ENCODE data around the gene XCL1. TPM values are rescaled to one million over a fixed set of nuclear protein-coding genes. Genes with fewer than 3 reads are reported as not detected.
"Not testable (repeated sequence)": the region's sequence is repeated elsewhere in the genome, so short reads cannot be mapped to it uniquely, and the experiment has no call there.

XCL1 gene
- total RNA-seq, 1 donor from 2014 or later: not detected

DNA sequence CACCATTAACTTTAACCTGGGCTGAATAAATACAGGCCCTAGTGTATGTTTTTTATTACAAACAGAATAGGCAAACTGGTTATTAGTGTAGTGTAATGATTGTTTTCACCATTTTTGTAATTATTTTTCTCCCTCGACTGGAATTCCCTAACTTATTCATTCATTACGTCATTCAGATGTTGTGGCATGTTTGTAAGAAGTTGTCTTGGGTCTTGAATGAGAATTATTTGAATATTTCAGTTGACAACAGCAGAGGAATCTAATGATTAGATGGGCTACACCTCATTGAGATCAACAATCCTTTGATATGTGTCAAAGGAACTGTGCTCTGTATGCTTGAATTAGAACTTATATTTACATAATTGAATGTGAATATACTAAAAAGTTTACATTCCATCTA is 12.8 kb downstream of the XCL1 start:
- no peaks in the 10 kb centered on the region for H3K9me3 ChIP-seq
- H3K27me3 ChIP-seq: no peaks in the 10 kb centered on the region
- peaks cover 0 to 7% of the 10 kb centered on the region in 2 donors for H3K4me1 ChIP-seq
- intact Hi-C loops (cut with DNase I): no loop called here
- DNase-seq (ENCODE audit: low spot score in 2 of 2): no peak
- no peaks in the 10 kb centered on the region for H3K36me3 ChIP-seq
- TF ChIP-seq, protein P1, sequence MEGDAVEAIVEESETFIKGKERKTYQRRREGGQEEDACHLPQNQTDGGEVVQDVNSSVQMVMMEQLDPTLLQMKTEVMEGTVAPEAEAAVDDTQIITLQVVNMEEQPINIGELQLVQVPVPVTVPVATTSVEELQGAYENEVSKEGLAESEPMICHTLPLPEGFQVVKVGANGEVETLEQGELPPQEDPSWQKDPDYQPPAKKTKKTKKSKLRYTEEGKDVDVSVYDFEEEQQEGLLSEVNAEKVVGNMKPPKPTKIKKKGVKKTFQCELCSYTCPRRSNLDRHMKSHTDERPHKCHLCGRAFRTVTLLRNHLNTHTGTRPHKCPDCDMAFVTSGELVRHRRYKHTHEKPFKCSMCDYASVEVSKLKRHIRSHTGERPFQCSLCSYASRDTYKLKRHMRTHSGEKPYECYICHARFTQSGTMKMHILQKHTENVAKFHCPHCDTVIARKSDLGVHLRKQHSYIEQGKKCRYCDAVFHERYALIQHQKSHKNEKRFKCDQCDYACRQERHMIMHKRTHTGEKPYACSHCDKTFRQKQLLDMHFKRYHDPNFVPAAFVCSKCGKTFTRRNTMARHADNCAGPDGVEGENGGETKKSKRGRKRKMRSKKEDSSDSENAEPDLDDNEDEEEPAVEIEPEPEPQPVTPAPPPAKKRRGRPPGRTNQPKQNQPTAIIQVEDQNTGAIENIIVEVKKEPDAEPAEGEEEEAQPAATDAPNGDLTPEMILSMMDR (IDR thresholded peaks at IDR 0.05): no peak
- no peak overlapping the region for H3K27ac ChIP-seq
- no peak overlapping the region for H3K4me3 ChIP-seq

DNA sequence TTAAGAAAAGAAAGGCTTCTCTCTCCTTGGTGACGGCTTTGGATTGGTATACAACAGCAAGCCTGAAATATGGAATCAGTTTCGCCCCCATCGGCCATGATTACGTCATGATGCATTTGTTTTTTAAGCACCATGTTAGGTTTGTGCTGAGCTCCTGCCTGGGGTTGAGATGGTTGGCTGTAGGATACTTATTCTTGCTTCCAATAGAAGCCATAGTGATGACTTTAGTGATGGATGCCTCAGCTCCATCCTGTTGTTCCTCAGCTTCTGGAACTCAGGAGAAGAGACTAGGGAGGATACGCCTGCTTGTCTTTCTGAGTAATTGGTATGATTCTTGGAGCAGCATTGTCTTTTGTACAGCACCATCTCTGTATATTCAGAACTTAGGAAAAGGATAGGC is 14.7 kb downstream of the XCL1 start:
- H3K36me3 ChIP-seq: no peaks in the 10 kb centered on the region
- no peak overlapping the region for H3K27ac ChIP-seq
- TF ChIP-seq, protein P1 (IDR thresholded peaks at IDR 0.05): no peak
- no peak for DNase-seq (ENCODE audit: low spot score in 2 of 2)
- H3K9me3 ChIP-seq: no peaks in the 10 kb centered on the region
- intact Hi-C loops (cut with DNase I): no loop called here
- H3K27me3 ChIP-seq: no peaks in the 10 kb centered on the region
- H3K4me1 ChIP-seq: no peaks in the 10 kb centered on the region
- no peak overlapping the region for H3K4me3 ChIP-seq

DNA sequence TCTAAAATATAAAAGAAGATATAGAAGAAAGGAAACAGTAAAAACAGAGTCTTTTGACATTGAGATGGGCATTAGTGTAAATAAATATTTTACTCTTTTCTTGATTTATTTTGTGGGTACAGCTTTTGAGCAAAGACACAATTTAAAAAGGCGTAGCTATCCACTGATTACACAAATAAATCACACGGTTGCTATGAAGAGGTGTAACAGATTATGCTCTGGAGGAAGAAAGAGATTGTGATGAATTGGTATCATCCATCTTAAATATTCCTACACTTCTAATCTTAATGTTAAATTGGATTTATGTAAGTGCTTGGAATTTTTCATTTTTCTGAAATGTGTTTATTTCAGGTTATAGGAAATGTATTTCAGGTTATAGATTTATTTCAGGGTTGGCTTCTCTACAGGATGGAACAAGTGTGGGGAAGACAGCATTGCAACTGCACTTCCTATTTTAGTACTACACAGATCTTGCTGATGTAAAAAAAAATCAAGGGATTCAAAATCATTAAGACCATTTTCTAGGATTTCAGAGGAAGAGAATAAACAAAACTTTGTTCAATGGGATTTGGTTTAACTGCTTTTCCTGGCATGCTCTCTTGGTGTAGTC is 15.3 kb downstream of the XCL1 start:
- Histone ChIP-seq H3K9me3 (peaks cover 0 to 2% of the 10 kb centered on the region in 2 donors), H3K4me3 (no peak overlapping the region), H3K27ac (no peak overlapping the region), H3K36me3 (no peaks in the 10 kb centered on the region), H3K4me1 (no peaks in the 10 kb centered on the region), H3K27me3 (no peaks in the 10 kb centered on the region)
- DNase-seq (ENCODE audit: low spot score in 2 of 2): no peak
- intact Hi-C loops (cut with DNase I): no loop called here
- TF ChIP-seq, protein P1 (IDR thresholded peaks at IDR 0.05): no peak

DNA sequence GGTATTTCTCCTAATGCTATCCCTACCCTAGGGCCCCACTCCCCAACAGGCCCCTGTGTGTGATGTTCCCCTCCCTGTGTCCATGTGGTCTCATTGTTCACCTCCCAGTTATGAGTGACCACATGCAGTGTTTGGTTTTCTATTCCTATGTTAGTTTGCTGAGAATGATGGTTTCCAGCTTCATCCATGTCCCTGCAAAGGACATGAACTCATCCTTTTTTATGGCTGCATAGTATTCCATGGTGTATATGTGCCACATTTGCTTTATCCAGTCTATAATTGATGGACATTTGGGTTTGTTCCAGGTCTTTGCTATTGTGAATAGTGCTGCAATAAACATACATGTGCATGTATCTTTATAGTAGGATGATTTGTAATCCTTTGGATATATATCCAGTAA is 19.0 kb downstream of the XCL1 start:
- intact Hi-C loops (cut with DNase I); H3K9me3 ChIP-seq; H3K27me3 ChIP-seq; H3K36me3 ChIP-seq; H3K4me1 ChIP-seq; DNase-seq (ENCODE audit: low spot score in 2 of 2); H3K27ac ChIP-seq; H3K4me3 ChIP-seq: not testable (repeated sequence)

DNA sequence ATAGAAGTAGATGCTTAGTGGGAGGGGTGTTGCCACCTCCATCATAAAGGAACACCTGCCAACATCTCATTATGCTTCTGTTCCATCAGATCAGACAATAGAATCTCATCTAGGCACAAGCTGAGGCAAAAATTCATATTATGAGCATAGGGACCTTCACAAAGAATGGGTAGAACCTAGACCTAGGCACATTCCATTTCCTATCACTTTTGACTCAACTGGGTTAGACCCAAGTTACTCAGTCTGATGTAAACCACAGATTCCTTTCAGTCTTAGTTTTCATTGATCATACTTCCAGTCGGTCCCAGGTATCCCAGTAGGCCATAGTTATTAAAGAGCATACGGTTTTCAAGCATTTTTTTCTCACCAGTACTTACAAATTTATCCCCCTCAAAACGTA is 21.7 kb downstream of the XCL1 start:
- intact Hi-C loops (cut with DNase I): no loop called here
- TF ChIP-seq, protein P1 (IDR thresholded peaks at IDR 0.05): no peak
- Histone ChIP-seq H3K4me3 (no peak overlapping the region), H3K4me1 (no peaks in the 10 kb centered on the region), H3K9me3 (peaks cover 0 to 2% of the 10 kb centered on the region in 2 donors), H3K27ac (no peak overlapping the region), H3K27me3 (no peaks in the 10 kb centered on the region), H3K36me3 (no peaks in the 10 kb centered on the region)
- DNase-seq (ENCODE audit: low spot score in 2 of 2): no peak

DNA sequence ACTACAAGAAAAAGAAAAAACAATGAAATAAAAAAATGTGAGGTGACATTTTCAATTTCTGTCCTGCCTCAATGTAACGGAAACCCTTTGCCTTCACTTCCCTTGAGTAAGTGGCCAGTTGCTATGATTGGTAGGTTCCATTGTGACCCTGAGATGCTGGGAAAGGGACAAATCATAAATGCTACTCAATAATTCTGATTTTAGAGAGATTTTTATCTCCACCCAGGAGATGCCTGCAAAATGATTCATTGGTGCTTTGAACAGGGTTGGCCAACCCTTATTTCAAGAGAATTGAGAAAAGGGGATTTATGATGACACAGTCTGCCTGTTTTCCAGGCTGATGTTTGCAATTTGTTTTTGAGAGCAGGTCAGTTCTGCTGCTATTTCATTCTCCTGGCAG is 22.5 kb downstream of the XCL1 start:
- H3K27ac ChIP-seq: no peak overlapping the region
- H3K4me1 ChIP-seq: no peaks in the 10 kb centered on the region
- intact Hi-C loops (cut with DNase I): no loop called here
- no peaks in the 10 kb centered on the region for H3K36me3 ChIP-seq
- no peak overlapping the region for H3K4me3 ChIP-seq
- H3K9me3 ChIP-seq: peaks cover 0 to 2% of the 10 kb centered on the region in 2 donors
- no peak for DNase-seq (ENCODE audit: low spot score in 2 of 2)
- TF ChIP-seq, protein P1 (IDR thresholded peaks at IDR 0.05): no peak
- H3K27me3 ChIP-seq: no peaks in the 10 kb centered on the region

Measured in ascending aorta (tissue), 2 donors.